H1 (cell line): ENCODE results near the gene CCDC112. TPM values are rescaled to one million over a fixed set of nuclear protein-coding genes. Genes with fewer than 3 reads are reported as not detected.

Experiments used
- EZH2 ChIP-seq: fragments of 200-600 bp; sonication (generic); IDR thresholded peaks from 2 replicates; pipeline ENCODE4 v1.7.1; 2012; ENCODE audit warnings: low read depth, mild to moderate bottlenecking, moderate library complexity, low read length, inconsistent platforms; ENCODE audit not compliant: severe bottlenecking
- SAP30 ChIP-seq: fragments of 300-600 bp; sonication (generic); IDR thresholded peaks from 2 replicates; pipeline ENCODE4 v1.7.1; 2012; ENCODE audit warnings: low read length, moderate library complexity, mild to moderate bottlenecking, inconsistent platforms; ENCODE audit not compliant: insufficient read depth, insufficient replicate concordance
- SIRT6 ChIP-seq: IDR thresholded peaks from one replicate; pipeline ENCODE4 v1.7.1; 2012; ENCODE audit warnings: low read length, inconsistent platforms
- polyA plus RNA-seq, 7 experiments: library from polyadenylated mRNA; depleted of rRNA in 3 of 7; stranded (reverse) in 5 of 7; unstranded in 2 of 7; fragments of >200 nt in 5 of 7; fragments of 200-250 nt in 2 of 7; gene quantifications; 1 replicate in 5 of 7; 2 replicates in 1 of 7; 4 replicates in 1 of 7; pipeline versions ENCODE4 v1.2.1 to v1.2.3, GENCODE V29; 2011 to 2013; ENCODE audit warnings: missing spikeins in 2 of 7, mixed read lengths in 2 of 7
- total RNA-seq: library from RNA; stranded (reverse); fragmentation: NEBNext Ultra II Directional; extraction: Animal tissue kit (Norgen Biotek cat#: 25700); gene quantifications from 2 replicates; pipeline ENCODE4 v1.2.1, GENCODE V29; 2021

The CCDC112 gene
- total and polyA plus RNA-seq, 2 of the 8 experiments (the other 6 are each of a cell fraction or from before 2014, with no cell fraction given) = 3.3 to 15.6 TPM

- no peak for TF ChIP-seq SIRT6
- TF ChIP-seq EZH2 = no peak
- TF ChIP-seq SAP30 = no peak
Observed at GRCh38 chr5:115304496-115304895, 8.0 kb upstream of the CCDC112 start (continued).
